Measurements from ENCODE around the gene PAM16.
A peak's percentile ranks its signal among the peaks of the same experiment; 100 is the strongest.

Gene PAM16

DNA sequence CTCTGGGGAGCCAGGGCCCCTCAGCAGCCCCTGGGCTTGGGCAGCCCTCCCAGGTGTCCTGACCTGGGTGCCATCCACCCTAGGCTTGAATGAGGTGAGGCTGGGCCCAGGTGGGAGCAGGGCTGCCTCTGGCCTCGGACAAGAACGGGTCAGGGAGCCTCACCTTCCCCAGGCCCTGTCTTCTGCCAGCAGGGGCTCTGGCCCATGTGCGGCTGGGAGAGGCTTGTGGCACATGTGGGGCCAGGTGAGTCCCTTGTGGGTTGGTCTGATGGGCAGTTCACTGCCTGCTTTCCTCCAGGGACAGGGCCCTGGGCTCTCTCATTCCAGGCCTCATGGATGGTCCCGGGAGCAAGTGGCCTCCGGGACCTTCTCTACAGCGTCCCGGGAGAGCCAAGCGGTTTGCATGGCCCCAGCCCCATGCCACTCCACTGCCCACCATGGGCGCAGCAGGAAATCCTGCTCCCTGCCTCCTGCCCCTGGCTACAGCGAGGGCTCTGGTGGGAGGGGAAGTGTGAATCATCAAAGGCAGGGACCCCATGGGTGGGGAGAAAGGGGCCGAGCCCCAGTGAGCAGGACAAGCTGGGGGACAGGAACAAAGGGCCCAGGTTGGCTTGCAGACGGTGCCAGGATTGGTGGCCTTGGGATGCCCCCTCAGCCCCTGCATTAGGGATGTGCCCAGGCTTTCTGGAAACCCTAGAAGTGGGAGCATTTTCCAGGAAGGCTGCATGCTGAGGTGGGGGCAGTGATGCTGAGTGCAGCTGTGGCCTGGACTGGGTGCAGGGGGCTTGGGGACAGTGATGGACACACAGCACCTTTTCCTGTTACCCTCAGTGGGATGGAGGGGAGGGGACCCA is 32.7 kb upstream of the PAM16 start:
- no peak for DNase-seq

DNA sequence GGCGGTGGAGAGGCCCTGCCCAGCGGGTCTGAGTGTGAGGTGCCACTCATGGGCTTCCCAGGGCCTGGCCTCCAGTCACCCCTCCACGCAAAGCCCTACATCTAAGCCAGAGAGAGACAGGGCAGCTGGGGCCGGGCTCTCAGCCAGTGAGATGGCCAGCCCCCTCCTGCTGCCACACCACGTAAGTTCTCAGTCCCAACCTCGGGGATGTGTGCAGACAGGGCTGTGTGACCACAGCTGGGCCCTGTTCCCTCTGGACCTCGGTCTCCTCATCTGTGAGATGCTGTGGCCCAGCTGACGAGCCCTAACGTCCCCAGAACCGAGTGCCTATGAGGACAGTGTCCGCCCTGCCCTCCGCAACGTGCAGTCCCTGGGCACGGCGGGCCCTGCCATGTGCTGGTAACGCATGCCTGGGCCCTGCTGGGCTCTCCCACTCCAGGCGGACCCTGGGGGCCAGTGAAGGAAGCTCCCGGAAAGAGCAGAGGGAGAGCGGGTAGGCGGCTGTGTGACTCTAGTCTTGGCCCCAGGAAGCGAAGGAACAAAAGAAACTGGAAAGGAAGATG is 31.8 kb upstream of the PAM16 start:
- no peak for DNase-seq

DNA sequence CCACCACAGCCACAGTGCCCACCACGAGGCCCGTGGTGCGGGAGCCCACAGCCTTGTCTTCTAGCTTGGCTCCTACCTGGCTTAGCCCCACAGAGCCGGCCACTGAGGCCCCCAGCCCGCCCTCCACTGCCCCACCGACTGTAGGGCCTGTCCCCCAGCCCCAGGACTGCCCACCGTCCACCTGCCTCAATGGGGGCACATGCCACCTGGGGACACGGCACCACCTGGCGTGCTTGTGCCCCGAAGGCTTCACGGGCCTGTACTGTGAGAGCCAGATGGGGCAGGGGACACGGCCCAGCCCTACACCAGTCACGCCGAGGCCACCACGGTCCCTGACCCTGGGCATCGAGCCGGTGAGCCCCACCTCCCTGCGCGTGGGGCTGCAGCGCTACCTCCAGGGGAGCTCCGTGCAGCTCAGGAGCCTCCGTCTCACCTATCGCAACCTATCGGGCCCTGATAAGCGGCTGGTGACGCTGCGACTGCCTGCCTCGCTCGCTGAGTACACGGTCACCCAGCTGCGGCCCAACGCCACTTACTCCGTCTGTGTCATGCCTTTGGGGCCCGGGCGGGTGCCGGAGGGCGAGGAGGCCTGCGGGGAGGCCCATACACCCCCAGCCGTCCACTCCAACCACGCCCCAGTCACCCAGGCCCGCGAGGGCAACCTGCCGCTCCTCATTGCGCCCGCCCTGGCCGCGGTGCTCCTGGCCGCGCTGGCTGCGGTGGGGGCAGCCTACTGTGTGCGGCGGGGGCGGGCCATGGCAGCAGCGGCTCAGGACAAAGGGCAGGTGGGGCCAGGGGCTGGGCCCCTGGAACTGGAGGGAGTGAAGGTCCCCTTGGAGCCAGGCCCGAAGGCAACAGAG is 31.0 kb upstream of the PAM16 start:
- no peak for DNase-seq

DNA sequence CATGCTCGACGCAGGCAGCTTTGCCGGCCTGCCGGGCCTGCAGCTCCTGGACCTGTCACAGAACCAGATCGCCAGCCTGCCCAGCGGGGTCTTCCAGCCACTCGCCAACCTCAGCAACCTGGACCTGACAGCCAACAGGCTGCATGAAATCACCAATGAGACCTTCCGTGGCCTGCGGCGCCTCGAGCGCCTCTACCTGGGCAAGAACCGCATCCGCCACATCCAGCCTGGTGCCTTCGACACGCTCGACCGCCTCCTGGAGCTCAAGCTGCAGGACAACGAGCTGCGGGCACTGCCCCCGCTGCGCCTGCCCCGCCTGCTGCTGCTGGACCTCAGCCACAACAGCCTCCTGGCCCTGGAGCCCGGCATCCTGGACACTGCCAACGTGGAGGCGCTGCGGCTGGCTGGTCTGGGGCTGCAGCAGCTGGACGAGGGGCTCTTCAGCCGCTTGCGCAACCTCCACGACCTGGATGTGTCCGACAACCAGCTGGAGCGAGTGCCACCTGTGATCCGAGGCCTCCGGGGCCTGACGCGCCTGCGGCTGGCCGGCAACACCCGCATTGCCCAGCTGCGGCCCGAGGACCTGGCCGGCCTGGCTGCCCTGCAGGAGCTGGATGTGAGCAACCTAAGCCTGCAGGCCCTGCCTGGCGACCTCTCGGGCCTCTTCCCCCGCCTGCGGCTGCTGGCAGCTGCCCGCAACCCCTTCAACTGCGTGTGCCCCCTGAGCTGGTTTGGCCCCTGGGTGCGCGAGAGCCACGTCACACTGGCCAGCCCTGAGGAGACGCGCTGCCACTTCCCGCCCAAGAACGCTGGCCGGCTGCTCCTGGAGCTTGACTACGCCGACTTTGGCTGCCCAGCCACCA is 30.2 kb upstream of the PAM16 start:
- DNase-seq: no peak

DNA sequence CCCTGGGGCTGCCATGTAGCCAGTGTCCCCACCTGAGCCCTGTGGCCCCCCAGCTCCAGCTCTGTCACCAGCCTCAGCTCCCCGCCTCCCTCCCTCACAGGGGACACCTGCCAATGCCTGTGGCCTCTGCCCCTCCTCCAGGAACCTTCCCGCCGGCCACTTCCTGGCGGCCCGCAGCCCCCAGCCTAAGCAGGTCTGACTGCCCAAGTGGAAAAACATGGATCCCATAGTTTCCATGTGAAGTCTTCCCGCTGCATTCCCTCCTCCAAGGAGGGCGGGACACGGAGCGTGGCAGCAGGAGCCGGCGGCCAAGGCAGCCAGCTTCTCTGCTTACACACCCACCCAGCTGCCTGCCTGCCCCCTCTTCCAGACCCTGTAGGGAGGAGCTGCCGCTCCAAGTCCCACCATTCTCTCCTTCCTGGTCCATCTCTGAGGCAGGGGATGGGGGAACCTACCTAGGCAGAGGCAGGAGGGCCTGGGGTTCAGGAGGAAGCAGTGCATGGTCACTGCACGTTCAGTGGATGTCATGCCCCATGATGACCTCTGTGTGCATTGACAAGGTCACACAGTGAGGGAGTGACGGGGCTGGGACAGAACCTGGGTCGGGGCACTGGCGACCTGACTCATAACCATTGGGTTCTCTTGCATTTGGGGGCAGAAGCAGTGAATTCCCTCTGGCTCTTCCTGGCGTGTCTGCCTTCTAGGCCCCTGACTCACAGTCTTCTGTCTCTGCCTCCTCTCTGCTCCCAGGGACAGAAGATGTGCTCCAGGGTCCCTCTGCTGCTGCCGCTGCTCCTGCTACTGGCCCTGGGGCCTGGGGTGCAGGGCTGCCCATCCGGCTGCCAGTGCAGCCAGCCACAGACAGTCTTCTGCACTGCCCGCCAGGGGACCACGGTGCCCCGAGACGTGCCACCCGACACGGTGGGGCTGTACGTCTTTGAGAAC is 29.3 kb upstream of the PAM16 start:
- no peak for DNase-seq

DNA sequence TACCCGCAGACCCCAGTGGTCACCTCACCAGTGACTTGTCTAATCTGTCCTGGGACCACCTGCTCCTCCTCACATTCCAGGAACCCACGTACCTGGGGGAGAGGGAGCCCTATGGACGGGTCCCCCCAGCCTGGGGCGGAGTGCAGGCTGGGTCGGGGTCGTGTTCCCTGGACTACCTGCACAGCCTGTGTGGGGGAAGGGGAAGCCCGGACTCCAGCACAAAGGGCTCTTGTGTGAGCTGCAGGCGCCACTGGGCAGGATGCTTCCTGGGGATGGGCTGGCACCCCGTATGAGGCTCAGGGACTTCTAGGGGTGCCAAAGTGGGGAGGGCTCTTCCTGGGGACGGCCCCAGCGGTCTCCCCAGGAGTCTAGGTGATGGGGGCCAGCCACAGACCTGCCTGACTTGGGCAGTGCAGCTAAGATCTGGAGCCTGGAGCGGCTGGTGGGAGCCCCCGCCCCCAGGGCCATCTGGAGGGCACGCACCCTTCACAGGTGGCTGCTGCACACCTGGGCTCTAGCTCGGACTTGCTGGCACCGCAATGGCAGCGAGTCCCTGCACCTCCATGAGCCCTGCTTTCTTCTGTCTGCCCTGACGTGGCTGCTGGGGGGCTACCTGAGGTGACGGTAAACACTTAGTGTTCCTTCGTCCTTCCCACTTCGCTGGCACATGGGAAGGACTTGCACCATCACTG is 28.0 kb upstream of the PAM16 start:
- DNase-seq: no peak

DNA sequence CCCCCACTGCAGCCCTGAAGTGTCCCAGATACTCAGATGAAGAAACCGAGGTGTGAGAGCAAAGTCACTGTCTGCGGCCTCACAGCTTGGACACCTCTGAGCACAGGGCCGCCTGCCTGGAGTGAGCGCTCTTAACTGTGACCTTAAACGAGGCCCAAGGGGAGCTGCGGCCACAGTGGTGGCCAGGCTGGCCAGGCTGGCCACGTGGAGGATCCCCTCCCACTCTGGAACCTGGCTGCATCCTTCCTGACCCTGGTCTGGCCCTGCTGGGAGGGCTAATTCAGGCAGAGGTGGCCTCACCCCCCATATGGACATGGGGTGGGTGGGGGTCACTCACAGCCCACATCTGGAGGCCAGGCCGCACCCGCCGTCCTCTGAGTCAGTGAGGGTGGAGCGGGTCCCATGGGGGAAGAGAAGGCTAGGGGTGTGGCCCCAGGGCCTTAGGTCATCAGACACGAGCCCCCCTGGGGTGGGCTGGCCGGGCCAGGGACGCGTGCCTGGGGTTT is 27.1 kb upstream of the PAM16 start:
- no peak for DNase-seq

DNA sequence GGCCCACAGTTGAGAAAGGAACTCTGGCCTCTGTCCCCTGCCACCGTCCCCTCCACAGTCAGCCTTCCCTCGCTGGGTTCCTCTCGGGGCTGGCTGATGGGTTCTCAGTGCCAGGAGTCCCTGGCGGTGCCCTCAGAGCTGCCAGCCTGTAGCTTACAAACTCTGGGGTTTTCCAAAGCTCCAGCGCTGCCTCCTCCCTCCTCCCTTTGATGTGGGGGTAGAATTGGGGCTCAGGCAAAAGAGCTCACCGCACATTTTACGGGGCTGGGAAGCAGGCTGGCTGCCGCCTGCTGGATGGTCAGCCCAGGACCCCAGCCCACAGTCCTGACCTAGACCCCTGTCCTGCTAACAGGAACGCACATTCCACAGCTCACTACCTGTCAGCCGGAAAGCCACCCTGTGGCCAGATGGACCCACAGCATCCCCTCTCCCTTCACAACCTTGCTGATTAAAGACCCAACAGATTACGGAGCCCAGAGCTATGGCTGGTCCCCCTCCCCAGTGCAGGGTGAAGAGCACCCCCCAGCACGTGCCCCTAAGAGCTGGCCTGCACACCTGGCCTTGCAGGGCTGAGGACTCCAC is 26.5 kb upstream of the PAM16 start:
- no peak for DNase-seq

DNA sequence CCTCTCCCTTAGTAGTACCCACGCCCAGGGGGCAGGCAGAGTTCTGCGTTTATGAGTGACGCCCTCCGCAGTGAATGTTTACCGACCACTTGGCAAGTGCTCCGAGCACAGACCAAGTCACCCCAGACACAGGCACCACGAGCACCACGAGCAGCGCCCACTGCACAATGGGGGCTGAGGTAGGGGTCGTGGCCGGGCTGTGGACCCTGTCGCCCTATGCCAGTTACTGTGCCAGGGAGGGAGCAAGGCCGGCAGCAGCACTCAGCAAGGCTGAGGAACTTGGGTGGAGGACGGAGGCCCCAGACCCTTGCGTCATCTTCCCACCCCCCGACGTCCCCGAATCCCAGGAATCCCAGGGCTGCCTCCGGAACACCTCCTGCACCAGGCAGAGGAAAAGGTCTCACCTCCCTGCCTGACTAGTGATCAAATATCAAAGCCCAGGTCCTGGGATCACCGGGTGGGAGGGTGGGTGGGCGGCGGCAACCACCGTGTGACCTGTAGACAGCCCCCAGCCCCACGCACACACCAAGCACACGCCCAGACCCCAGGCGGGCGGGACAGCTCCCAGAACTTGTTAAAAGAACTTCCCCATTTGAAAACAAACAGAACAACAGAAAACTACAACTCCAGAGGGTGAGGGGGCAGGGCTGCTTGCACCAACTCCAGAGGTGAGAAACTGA is 25.9 kb upstream of the PAM16 start:
- no peak for DNase-seq

DNA sequence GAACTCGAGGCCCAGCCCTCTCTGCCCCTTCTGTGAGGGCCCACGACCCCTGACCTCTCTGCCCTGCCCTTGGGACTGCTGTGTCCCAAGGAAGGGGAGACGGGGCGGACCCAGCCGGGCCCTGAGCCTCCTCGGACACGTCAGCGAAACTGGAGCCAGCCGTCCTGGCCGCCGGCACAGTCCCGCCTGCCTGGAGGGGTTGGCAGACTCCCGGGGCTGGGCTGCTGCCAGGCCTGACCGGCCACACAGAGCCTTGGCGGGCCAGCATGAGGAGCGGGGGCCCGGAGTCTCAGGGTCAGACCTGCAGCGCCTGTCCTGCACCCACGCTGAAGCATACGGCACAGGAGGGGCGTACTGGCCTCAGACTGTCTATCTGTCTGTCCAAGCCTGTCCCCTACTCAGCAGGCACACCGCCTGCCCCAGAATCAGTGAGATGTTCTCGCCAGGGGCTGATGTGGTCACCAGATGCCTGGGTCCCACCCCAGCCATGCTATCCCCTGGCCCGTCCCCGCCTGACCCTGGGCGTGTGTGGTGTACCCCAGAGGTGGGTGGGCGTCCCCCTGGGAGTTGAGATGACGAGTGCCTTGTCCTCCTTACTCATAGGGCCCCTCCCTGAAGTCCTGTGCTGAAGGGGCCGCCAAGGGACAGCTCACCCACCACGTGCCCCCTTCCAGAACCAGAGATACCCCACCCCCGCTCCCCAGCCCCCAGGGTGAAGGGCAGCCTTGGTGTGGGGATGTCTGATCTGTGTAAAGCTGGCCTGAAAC is 25.2 kb upstream of the PAM16 start:
- DNase-seq: no peak

DNA sequence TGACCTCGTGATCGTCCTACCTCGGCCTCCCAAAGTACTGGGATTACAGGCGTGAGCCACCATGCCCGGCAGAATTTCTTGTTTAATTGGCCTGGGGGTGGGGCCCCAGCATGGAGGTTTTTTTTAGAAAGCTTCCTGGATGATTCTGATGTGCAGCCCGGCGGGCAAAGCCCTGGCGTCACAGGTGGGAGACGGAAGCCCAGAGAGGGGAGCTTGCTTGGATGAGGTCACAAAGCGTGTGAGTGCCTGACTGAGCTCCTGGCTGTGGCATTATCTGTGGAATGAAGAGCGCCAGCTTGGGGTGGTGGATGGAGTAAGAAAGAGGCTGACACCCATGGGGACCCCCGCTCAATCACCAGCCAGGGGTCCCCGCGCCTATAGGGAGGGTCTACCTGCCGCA is 24.6 kb upstream of the PAM16 start:
- DNase-seq: no peak

DNA sequence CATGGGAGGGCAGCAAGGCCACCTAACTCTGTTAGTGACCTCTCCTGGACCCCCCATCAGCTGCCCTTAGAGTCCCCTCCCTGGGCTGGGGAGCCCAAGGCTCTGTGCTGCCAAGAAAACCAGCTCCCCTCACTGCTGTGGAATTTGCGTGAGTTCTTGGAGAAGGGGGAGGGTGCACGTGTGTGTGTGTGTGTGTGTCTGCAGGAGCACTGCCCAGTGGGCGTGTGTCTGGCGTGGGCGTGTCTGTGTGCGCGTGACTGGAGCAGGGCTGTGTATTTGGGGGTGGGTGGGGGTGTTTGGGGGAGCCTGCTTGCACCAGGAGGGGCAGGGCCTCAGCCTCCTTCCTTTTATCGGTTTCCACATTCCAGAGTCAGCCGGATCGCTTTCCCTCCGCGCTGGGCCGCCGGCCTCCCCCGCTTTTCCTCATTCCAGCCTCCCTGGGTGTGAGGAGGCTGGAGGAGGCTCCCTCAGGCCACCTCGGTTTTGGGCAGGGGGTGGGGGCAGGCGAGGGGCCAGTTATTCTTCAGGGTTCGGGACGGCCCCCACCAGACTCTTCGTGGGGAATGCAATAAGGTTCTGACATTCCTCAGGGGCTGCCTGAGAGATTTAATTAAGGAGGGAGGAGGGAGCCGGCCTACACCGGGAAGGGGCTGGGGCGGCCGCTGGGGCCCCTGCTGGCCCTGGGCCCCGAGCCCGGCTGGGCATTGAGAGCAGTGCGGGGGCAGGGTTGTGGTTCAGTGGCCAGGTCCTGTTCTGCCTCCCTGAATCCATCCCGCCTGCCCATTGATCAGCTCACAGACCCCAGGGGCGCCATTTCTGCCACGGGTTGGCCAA is 23.0 kb upstream of the PAM16 start:
- DNase-seq: no peak

DNA sequence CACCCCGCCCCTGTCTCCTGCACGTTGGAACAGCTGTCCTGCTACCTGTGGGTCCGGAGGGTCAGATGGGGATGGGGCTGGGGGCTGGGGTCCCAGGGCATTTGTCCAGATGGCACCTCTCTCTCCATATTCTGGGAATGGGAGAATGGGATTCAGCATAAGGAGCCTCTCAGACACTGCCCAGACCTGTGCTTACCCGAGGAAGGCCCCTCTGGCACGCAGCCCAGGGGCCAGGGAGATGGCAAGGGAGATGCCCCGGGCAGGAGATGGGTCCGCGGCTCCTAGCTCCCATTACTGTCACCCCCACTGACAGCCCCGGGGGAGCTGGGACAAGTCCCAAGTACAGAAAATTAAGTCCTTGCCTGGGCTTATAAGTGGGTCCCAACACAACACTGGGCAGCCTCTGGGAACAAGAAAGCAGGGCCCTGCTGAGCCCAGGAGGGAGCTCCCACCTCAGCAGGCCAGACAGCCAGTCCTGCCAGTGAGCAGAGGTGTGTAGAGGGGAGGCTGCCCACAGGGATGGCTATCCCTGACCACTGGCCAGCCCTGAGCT is 22.3 kb upstream of the PAM16 start:
- DNase-seq: no peak

DNA sequence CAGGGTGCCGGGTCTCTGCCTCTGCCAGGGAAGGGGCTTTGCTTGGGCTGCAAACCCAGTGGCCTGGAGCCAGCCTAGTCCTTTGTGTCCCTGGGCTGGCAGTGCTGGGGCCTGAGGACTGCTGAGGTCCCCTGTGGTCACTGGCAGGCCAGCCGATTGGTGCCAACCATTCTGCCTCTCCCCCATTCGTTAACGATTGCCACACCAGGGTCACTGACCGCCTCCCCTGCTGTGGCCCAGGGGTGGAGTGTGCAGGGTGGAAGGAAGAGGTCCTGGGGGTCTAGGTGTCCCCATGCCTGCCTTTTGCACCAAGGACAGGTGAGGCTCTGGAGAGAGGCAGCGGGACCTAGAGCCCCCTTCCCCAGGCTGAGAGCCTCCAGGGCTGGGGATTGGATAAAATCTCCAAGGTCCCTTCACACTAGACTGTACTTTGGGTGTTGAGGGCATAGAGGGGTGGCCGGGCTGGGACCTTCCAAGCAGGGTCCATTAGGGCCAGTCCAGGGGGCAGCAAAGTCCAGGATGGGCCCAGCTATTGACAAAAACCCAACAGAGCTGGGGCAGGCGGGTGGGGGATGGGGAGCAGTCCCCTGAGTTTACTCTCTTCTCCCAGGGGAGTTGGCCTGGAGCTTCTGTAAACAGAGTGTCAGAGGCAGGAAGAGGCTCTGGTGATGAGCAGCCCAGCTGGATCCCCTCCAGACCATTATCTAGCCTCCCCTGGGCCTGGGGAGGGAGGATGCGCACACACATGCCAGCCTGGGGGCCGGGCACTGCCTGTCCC is 21.6 kb upstream of the PAM16 start:
- DNase-seq: no peak

DNA sequence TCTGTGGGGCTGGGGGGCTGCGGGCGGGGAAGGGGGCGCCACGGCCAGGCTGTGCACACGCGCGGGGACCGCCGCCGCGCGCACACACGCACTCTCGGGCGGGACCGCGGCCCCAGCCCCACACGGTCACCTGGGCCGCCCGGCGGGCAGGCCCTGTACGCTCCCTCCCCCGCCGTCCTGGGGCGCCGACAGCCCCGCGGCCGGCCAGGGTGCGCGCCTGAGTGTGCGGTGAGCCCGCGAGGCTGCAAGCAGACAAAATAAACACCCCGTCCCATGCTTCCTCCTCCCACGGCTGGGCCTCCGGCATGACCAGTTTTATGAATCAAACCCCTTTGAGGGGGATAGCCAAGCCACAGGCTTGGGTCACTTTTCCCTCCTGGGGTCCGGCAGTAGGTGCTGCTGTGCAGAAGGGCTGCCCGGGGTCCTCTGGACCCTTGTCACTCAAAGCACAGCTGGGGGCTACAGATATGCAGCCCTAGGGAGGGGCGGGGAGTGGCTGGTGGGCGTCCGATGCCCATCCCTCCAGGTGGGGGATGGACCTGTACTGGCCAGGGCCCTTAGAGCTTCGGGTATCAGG is 21.0 kb upstream of the PAM16 start:
- no peak for DNase-seq

DNA sequence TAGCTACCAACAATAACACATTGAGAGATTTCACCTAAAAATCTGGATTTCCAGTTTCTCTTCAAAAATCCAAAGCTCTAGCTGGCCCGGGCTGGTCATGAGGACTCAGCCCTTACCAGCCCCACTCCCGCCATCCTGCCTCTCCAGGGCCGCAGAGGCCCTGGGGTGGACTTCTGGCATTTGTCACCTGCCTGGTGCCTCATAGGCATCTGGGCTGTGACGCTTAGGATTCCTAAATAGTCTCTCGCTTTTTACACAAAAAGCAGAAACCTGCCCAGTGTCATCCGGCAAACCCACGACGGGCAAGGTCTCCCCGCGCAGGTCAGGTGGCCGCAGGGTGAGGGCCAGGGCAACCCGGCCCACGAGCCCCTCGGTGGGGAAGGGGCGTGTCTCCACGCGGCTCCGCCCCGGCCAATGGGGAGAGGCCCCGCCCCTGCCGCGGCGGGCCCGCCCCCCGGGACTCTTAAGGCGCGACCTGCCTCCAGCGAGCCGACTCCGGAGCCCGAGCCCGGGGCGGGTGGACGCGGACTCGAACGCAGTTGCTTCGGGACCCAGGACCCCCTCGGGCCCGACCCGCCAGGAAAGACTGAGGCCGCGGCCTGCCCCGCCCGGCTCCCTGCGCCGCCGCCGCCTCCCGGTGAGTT is 20.4 kb upstream of the PAM16 start, which contains the start of gene VASN:
VASN (plus strand) TSS at position 492 of the 644 bp plus-strand sequence. CDS start 9,030 bp downstream, outside the sequence.
- peak; percentile 74 for DNase-seq
